Tibial nerve (tissue), 4 donors: ENCODE results near the gene GTF3C6. TPM values are rescaled to one million over a fixed set of nuclear protein-coding genes. Genes with fewer than 3 reads are reported as not detected.
A peak's percentile ranks its signal among the peaks of the same experiment; 100 is the strongest.

Experiments used
- DNase-seq, 2 donors: peaks; one replicate each; pipeline ENCODE4 v3.0.0-alpha.2; 2019; ENCODE audit warnings: low spot score in 2 of 2
- H3K27ac ChIP-seq, 4 donors: fragments of 200-600 bp; sonication (generic) in 3 of 4; one replicate each; pipeline ENCODE4 v1.5.1; 2017 to 2019; ENCODE audit warnings: mild to moderate bottlenecking in 1 of 4
- H3K27me3 ChIP-seq, 2 donors: fragments of 200-600 bp; sonication (generic) in 1 of 2; one replicate each; pipeline versions ENCODE4 v1.5.1 to v1.6.0; 2017 to 2019
- H3K36me3 ChIP-seq, 3 donors: fragments of 200-600 bp; sonication (generic); one replicate each; pipeline ENCODE4 v1.5.1; 2018 to 2019
- H3K4me1 ChIP-seq, 4 donors: fragments of 200-600 bp; sonication (generic) in 3 of 4; one replicate each; pipeline ENCODE4 v1.5.1; 2017 to 2019
- H3K4me3 ChIP-seq, 4 donors: fragments of 200-600 bp; sonication (generic) in 3 of 4; one replicate each; pipeline ENCODE4 v1.5.1; 2017 to 2019; ENCODE audit warnings: mild to moderate bottlenecking in 1 of 4, moderate library complexity in 1 of 4
- H3K9me3 ChIP-seq, 4 donors: fragments of 200-600 bp; sonication (generic) in 3 of 4; one replicate each; pipeline ENCODE4 v1.5.1; 2017 to 2019
- CTCF ChIP-seq, 5 experiments: fragments of 200-600 bp in 3 of 5; fragments of 450-650 bp in 2 of 5; sonication (generic) in 3 of 5; IDR thresholded peaks; one replicate each; pipeline ENCODE4 v1.5.1; 2016 to 2019; ENCODE audit warnings: antibody characterized with exemption in 5 of 5, mild to moderate bottlenecking in 3 of 5, moderate library complexity in 2 of 5
- EP300 ChIP-seq, 2 donors: sonication (generic); formaldehyde crosslinking; IDR thresholded peaks; one replicate each; pipeline ENCODE4 v1.6.1; 2017; ENCODE audit warnings: antibody characterized with exemption in 2 of 2, mild to moderate bottlenecking in 1 of 2
- POLR2A ChIP-seq, 2 donors: fragments of 450-650 bp; IDR thresholded peaks; one replicate each; pipeline ENCODE4 v1.6.1; 2017; ENCODE audit warnings: antibody characterized with exemption in 2 of 2, mild to moderate bottlenecking in 2 of 2, moderate library complexity in 2 of 2
- WGBS, 2 donors: methylation state at CpG; one replicate each; pipeline ENCODE4 v1.1.5; 2018; 5-methylcytosine and 5-hydroxymethylcytosine counted together
- total RNA-seq, 4 donors: library from RNA; depleted of rRNA; stranded (reverse); fragments of >200 nt; gene quantifications; one replicate each; pipeline ENCODE4 v1.1.0, GENCODE V29; 2016

The GTF3C6 gene
- total RNA-seq, 4 donors from 2014 or later = 13.5 to 28.8 (median 22.5) TPM

- no peak overlapping the region for H3K4me3 ChIP-seq
- H3K27ac ChIP-seq = no peak overlapping the region
- no peak for TF ChIP-seq CTCF (IDR thresholded peaks at IDR 0.05)
- no peak for TF ChIP-seq POLR2A (IDR thresholded peaks at IDR 0.05)
- TF ChIP-seq EP300 (IDR thresholded peaks at IDR 0.05) = no peak
- DNase-seq = no peak
- H3K4me1 ChIP-seq = peaks cover 0 to 19% (median 12%) of the 10 kb centered on the region in 4 donors
- H3K36me3 ChIP-seq = no peaks in the 10 kb centered on the region
- H3K9me3 ChIP-seq = no peaks in the 10 kb centered on the region
- no peaks in the 10 kb centered on the region for H3K27me3 ChIP-seq
- 91 to 98% methylated on average over 9 of the region's 9 CpGs for WGBS, 2 donors
Observed at GRCh38 chr6:110979565-110980101, 21.1 kb downstream of the GTF3C6 start.

- Histone ChIP-seq H3K36me3 (peaks cover 0 to 4% (median 0%) of the 10 kb centered on the region in 3 donors), H3K4me1 (peaks cover 0 to 19% (median 12%) of the 10 kb centered on the region in 4 donors), H3K4me3 (no peak overlapping the region), H3K27me3 (no peaks in the 10 kb centered on the region), H3K27ac (no peak overlapping the region), H3K9me3 (no peaks in the 10 kb centered on the region)
- 96 to 97% methylated on average over 5 of the region's 5 CpGs for WGBS, 2 donors
- DNase-seq = no peak
- TF ChIP-seq EP300 (IDR thresholded peaks at IDR 0.05) = no peak
- TF ChIP-seq CTCF (IDR thresholded peaks at IDR 0.05) = no peak
- no peak for TF ChIP-seq POLR2A (IDR thresholded peaks at IDR 0.05)
Observed at GRCh38 chr6:110980227-110980626, 21.7 kb downstream of the GTF3C6 start.

- DNase-seq = no peak
- H3K36me3 ChIP-seq = peaks cover 0 to 8% (median 0%) of the 10 kb centered on the region in 3 donors
- H3K27me3 ChIP-seq = no peaks in the 10 kb centered on the region
- peak overlapping the region in 1 of 4 donors; percentile 93 for H3K4me3 ChIP-seq
- no peaks in the 10 kb centered on the region for H3K9me3 ChIP-seq
- no peak overlapping the region for H3K27ac ChIP-seq
- H3K4me1 ChIP-seq = peaks cover 0 to 19% (median 12%) of the 10 kb centered on the region in 4 donors
- TF ChIP-seq POLR2A (IDR thresholded peaks at IDR 0.05) (no peak), EP300 (IDR thresholded peaks at IDR 0.05) (no peak), CTCF (IDR thresholded peaks at IDR 0.05) (no peak)
- 96 to 98% methylated on average over 9 of the region's 9 CpGs for WGBS, 2 donors
Observed at GRCh38 chr6:110980648-110981047, 22.1 kb downstream of the GTF3C6 start.

- Histone ChIP-seq H3K27ac (peak overlapping the region; percentile 93 to 95 (median 94)), H3K4me3 (peak overlapping the region; percentile 79 to 99 (median 92)), H3K27me3 (no peaks in the 10 kb centered on the region), H3K9me3 (no peaks in the 10 kb centered on the region), H3K4me1 (peaks cover 0 to 19% (median 12%) of the 10 kb centered on the region in 4 donors), H3K36me3 (peaks cover 0 to 14% (median 0%) of the 10 kb centered on the region in 3 donors)
- DNase-seq = no peak
- TF ChIP-seq EP300 (IDR thresholded peaks at IDR 0.05) (no peak), CTCF (IDR thresholded peaks at IDR 0.05) (no peak), POLR2A (IDR thresholded peaks at IDR 0.05) (no peak)
- 24 to 43% methylated on average over 9 of the region's 9 CpGs for WGBS, 2 donors
Observed at GRCh38 chr6:110981202-110981600, 22.7 kb downstream of the GTF3C6 start.

GRCh38 chr6:110990840-110991576, 32.5 kb downstream of the GTF3C6 start:
- no peak for DNase-seq
- Histone ChIP-seq H3K27ac (no peak overlapping the region), H3K27me3 (no peaks in the 10 kb centered on the region), H3K4me1 (peaks cover 0 to 11% (median 0%) of the 10 kb centered on the region in 4 donors), H3K4me3 (no peak overlapping the region), H3K36me3 (peaks cover 0 to 84% (median 0%) of the 10 kb centered on the region in 3 donors), H3K9me3 (no peaks in the 10 kb centered on the region)
- WGBS, 2 donors = 73 to 74% methylated on average over 11 of the region's 11 CpGs
- no peak for TF ChIP-seq CTCF (IDR thresholded peaks at IDR 0.05)
- TF ChIP-seq EP300 (IDR thresholded peaks at IDR 0.05) = no peak
- no peak for TF ChIP-seq POLR2A (IDR thresholded peaks at IDR 0.05)
